SKM-1 treated with dmso at 0.1 percent for 144 hours (cell line): ENCODE results near the gene MELTF.

Experiments used
- DNase-seq: peaks from one replicate; lab custom pipeline; 2025; ENCODE audit not compliant: unreplicated experiment; lab: John Stamatoyannopoulos, UW

The MELTF gene

DNA sequence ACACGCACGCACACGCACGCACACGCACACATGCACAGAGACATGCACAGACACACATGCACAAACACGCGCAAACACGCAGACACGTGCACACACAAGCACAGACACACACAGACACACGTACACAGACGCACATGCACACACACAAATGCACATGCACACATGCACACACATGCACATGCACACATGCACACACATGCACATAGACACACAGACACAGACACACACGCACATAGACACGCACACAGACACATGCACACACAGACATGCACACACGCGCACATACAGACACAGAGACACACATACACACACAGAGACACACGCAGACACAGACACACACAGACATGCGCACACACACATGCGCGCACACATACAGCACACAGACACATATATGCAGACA, 34.6 kb downstream of the MELTF start:
- DNase-seq = no peak

DNA sequence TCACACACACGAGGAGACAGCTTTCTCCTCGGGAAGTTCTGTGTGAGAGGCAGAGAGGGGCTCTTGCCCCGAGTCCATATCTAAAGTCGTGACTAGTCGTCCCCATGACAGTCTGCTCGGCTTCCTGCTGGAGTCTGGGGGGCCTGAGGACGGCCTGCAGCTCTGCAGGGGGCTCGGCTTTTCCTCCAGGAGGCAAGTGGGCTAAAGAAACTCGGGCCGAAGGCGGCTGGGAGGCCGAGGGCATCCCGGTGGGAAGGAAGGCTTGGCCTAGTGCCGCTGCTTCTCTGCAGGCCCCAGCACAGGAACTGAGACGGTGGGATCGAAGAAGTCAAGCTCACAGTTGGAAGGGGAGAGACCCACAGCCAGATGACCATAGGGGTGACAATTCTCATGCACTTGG, 35.6 kb downstream of the MELTF start:
- no peak for DNase-seq

DNA sequence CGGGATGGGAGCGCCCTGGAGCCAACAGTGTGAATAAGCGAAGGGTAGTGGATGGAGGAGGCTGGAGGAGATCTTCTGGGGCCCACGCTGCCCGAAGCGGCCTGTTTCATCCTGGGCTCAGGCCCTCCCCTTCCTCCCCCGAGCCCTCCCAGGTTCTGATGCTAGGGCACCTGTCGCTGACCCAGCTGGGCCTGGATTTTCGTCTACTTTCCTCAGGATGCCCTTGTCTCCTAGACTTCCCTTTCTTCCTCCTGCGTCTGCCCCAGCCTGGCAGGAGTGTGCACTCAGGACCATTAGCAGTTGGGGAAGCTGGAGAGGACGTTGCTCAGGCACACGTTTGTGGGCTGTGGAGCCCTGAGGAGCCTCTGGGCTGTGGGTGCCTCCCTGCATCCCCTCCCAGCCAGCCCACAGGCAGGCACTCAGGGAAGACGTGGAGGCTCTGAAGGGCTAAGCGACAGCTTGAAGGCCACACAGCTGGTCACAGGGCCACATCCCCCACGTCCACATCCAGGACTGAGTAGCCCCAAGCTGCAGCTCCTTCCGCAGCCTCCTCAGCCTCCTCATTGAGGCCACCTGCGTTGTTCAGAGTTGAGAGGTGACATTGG, 37.1 kb downstream of the MELTF start:
- no peak for DNase-seq

DNA sequence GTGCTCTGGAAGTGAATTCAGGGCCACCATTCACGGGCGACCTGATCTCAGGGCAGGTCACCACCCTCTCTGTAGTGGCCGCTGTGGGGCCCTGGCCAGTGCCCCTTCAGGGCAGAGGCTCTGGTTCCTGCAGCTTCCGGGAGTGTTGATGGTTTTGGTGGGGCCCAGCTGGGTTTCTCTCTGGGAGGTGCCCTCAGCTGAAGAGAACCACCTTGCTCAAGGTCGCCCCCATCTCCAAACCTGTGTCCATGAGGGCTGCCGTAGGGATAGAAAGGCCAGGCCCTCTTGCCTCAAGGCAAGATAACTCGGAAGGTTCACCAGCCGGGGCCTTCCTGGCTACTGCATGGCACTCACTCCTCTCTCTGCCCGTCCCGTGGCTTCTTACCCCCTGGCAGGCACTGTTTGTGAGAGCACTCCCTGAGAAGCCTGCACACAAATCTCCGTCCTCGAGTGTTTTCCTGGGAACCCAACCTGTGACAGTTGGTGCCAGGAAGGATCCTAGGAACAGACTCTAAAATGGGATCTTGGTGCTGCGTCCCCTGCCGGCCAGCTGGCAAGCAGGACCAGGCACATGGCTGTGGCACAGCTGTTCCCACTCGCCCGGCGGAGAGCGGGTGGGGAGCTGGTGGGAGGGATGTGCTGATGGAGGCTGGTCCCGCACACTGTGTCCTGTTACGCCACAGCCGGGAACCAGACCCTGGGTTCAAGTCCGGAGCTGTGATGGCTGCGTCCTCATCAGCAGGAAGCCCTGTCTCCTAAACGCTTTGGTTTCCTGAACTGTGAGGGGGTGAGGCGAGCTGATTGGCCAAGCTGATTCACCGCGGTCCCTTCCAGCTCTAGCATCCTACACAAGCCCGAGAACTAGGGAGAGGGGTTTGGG, 37.8 kb downstream of the MELTF start:
- no peak for DNase-seq

DNA sequence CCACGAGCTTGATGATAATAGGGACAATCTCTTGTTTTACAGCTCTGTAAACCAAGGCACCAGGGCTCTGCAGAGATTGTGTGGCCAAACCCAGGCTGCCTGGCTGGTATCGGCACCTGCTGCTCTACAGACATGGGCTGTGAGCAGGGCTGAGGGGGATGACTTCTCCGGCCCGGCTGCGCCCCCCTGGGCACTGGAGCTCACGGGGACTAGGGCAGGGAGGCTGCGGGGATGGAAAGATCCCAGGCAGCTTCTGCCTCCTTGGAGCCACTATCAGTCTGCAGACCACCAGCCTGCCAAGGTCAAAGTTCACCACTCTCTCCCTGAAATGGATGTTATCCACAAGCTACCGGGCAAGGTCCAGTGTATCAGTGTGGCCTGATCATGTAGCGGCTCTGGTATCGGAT, 39.0 kb downstream of the MELTF start:
- no peak for DNase-seq

DNA sequence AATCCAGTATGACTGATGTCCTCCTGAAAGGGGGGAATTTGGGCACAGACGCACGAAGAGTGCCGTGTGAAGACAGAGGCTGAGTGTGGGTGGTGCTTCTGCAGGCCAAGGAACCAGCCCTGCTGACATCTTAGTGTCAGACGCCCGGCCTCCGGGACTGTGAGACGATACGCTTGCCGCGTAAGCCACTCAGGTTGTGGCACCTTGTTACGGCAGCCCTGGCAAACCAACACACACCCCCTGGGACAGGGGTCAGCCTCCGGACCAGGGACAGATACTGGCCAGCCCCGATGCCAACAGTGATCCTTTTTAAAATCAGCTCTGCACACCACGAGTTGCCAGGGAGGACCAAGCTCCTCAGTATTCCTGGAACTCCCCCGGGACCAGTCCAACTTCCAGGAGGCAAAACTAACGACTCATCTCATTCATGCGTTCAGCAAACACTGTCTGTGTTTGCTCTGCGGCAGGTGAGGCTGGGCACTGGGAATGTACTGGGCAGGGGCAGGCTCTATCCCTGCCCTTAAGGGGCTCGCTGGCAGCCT, 39.8 kb downstream of the MELTF start:
- no peak for DNase-seq

DNA sequence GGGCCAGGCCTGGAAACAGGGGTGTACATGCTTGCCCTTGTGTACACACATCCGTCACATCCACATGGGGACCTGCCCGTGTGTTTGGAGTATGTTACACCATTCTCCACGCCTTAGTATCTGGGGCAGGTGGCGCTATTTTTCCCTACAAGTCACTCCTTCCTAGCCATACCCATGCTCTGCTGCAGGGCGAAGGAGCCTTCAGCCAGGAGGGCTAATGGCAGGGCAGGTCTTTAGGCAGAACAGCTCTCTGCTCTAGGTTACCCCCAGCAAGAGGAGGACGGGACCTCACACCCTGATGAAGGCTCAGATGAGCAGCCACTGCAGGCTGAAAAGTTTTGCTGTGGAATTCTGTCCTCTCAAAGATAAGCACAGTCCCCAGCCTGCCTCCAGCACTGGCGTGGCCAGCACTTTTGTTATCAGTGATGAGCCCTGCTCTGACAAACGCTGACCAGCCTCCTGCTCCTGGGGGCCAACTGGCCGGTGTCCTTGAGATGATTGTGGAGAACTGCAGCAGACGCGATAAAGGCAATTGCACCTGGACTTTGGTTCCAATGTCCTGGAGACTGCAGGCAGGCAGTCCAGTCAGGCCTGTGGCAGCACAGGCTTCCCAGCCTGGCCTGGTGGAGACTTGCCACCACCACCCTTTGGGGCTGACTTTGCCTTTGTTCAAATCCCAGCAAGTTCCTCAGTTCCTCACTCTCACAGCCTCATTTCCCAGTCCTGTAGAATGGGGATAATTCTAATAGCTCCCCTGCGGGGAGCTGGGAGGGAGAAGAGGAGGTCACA, 41.2 kb downstream of the MELTF start:
- DNase-seq = no peak

DNA sequence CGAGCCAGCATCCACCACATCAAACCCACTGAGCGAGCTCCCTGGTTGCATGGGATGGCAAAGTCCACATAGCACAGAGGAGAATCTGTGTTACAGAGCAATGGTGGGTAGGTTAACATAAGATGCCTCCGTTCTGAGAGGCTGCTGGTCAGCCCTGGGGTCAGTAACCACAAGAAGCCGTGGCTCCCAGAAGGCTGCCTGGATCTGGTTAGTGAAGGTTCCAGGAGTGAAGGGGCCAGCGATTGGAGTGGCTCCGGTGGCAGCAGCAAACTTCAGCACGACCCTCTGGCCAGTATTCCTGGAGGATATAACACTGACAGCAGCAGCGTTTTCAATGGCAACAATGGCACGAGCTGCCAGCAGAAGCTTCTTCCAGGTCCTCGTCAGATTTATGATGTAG, 42.6 kb downstream of the MELTF start:
- no peak for DNase-seq

DNA sequence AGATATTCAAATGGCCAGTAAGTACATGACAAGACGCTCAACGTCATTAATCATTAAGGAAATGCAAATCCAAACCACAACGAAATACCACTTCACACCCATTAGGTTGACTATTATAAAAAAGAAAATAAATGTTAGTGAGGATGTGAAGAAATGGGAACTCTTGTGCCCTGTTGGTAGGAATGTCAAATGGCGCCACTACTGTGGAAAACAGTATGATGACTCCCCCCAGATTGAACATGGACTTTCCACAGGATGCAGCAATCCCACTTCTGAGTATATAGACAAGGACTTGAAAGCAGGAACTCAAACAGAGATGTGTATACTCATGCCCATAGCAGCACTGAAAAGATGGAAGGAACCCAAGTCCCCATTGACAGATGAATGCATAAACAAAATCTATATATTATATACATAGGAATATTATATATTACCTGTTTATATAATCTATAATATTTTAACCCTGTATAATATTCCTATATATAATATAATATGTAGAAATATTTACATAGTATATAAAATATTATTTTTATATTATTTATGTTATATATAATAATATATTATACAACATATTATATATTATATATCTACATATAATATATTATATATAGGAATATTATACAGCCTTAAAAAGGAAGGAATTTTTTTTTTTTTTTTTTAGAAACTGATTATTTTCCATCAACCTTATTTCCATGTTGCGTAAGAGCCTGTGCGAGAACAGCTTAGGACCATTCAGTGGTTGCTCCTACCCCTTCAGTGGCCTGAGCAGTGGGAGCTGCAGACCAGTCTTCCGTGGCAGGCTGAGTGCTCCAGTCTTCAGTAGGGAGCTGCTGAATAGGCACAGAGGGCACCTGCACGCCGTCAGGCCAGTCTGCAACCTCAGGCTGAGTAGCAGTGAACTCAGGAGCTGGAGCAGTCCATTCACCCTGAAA, 43.4 kb downstream of the MELTF start:
- no peak for DNase-seq

DNA sequence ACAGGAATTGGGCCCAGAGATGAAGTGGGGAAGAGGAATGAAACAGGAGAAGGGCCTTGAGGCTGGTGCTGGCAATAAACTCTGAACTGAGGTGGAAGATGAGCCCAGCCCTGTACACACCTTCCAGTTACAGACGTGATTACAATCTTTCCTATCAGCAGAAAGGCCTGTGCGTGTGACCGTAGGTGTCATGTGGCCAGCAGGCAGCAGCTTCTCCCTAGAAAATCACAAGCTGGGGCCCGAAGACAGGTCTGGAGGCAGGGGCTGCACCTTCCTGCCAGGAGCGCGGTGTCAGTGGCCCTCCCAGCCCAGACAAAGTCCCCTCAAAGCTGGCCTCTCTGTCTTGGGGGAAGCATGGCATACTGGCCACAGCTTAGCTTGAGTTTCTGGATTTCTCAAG, 44.3 kb downstream of the MELTF start:
- no peak for DNase-seq

DNA sequence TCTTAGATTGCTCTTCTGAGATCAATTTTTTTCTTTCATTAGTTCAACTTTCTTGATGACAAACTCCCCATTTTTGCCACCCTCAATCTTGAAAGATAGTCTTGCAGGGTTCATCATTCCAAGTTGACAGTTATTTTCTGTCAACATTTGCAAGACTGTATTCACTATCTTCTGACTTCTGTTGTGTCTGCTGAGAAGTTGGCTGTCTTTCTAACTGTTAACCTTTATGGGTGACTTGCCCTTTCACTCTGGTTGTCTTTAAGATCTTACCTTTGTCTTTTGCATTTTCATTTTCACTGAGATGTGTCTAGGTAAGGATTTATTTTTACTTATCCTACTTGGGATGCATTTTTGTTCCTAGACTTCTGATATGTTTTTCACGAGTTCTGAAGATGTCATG, 46.4 kb downstream of the MELTF start:
- DNase-seq = no peak

DNA sequence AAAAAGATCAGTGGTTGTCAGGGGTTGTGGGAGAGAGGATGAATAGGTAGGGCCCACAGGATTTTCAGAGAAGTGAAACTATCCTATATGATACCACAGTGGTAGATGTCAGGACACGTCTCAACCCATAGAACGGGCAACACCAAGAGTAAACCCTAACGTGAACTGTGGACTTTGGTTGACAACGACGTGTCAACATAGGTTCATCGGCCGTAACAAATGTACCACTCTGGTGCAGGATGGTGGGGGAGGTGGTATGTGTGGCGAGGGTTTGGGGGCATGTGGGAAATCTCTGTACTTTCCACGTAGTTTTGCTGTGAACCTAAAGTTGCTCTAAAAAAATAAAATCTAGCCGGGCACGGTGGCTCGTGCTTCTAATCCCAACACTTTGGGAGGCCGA, 48.0 kb downstream of the MELTF start:
- no peak for DNase-seq

DNA sequence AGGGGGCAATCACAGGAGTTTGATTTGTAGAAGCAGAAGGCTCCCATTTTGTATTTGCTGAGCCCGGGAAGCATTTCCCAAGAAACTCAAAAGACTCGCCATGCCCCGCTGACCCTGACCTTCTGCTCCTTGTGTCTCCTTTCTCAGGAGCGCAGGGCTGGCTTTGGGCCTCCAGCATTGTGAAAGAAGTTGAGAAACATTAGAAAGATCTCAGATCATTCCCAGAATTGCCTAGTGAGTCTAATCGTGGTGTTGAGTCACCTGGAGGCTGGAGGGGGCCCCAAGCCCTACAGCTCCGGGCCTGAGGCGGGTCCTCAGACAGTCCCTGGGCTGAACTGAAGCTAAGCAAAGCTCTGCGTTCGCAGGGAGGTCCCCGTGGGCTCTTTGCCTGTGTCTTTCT, 50.1 kb downstream of the MELTF start:
- DNase-seq = no peak

DNA sequence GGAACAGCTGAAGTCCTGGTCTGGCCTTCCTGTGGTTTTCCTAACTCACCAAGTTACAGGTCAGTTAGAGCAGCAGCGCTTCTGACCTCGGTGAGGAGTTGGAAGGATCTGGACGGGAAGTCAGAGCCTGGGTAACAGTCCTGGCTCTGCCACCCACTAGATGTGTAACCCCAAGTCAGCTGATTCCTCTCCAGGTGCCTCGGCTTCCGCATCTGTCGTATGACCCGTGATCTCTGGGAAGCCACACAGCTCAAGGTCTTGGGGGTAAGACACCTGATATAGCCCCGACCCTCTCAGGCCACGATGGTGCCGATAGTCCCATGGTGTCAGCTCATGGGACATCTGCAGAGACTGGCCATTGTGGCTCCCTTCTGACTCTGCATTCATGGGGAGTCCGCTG, 52.7 kb downstream of the MELTF start:
- DNase-seq = no peak

DNA sequence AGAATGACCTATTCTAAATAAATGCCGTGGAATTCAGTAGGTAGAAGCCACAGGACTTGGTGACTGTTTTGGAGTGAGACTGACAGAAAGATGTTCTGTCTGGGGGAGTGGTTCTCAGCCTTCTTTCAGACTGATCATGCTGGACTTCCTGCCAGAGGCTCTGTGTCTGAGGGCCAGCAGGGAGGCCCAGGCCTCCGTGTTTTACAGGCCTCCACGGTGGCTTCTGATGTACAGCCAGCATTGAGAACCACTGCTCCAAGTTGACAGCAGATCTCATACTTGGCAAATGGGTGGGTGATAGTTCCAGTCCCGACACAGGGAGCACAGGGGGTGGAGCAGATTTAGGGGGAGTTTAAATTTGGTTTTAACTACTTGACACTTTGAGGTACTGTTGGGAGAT, 54.3 kb downstream of the MELTF start:
- no peak for DNase-seq

DNA sequence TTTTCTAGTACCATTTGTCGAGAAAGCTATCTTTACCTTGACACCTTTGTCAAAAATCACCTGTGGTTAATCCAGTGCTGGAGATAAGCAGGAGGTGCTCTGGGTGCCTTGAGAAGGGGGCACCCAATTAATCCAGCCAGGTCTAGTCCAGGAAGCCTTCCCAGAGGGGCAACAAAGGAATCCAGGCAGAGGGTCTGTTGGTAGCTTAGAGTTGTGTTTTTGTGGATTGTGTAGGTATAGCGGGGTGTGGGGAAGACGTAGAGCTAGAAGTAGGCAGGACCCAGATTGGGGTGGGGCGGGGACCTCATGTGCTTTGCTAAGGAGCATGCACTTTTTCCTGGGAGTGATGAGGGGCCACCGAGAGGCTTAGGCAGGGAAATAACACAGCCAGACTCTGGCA, 55.0 kb downstream of the MELTF start:
- DNase-seq = no peak

DNA sequence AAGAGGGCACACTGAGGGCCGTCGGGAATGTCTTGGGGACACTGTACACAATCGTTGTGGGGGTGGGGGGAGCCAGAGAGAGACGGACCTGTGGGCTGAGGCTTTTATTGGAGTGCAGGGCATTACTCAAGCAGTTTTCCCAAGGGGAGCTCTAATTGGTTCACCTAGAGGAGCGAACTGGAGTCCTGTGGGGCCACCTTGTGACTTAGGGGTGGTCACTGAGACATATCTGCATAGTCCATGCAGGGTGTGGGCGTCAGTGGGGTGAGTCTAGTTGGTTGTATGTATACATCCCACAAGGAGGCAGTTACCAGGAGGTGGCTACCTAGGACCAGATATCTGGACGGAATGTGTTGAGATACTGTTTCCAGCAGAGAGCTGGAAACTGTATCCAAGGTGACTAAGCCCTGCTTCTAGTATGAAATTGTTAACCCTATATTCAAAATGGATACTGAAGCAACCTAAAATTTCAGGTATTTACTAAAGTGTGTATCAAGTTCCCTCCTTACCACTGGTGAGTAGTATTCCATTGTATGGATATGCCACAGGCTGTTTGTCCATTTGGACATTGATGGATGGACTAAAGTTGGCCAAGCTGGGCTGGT, 58.4 kb downstream of the MELTF start:
- no peak for DNase-seq

DNA sequence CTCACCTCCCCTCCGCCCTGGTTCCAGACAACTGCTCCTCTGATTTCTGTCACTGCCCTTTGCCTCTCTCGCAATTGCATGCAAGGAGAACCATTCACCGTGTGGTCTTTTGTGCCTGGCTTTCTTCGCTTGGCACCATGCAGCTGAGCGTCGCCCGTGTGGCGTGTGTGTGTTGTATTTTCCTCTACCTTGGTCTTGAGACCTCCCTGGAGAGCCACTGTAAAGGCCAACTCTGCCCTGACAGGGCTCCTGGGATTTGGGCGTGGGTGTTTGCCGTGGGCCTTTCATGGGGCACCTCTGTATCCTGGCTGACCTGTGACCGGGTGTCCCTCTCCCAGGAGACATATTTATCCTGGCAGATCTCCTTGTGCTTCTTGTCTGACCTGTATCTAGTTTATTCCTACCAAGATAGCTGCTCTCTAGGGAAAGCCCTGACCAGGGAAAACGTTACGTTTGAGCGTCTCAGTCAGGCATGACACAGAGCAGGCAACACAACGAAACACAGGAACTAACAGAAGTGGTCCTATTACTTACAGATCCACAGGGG, 59.0 kb downstream of the MELTF start:
- DNase-seq = no peak

DNA sequence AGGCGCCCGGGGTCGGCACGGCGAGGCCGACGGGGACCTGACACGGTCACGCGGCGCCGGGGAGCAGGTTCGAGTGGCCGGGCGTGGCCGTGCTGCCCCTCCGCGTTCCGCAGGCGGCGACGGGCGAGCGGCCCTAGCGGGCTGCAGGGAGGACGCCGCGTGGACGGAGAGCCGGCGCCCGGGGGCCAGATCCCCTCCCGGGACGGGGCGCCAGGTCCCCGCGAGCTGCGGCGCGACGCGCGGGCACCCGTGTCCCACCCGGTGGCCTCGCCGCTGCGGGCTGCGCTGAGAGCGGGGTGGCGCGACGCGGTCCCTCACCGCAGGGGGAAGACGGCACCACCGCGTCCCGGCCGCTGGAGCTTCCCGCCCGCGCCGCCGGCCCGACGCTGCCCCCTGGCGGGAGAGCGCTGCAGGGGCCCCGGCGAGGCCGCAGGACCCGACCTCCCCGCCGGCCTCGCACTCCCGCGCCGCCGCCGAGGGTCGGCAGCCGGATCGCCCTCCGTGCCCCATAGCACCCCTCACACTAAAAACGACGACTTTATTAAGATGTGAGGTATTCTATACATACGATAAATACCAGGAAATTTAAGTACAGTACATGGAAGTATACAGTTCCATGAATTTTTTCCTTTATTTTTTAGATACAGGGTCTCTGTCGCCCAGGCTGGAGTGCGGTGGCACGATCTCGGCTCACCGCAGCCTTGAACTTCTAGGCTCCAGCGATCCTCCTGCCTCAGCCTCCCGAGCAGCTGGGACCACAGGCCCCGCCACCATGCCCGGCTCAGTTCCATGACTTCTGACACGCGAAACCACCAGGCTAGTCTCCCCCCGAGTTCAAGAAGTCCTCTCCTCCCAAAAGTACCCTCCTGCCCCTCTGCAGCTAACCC, 59.7 kb downstream of the MELTF start:
- peak; percentile 40 for DNase-seq
